ENCODE data around the gene FOXB2. TPM values are rescaled to one million over a fixed set of nuclear protein-coding genes. Genes with fewer than 3 reads are reported as not detected.

Gene FOXB2
- total and polyA plus RNA-seq, 2 donors (not counting 3 experiments of a cell fraction or from before 2014, with no cell fraction given): not detected

DNA sequence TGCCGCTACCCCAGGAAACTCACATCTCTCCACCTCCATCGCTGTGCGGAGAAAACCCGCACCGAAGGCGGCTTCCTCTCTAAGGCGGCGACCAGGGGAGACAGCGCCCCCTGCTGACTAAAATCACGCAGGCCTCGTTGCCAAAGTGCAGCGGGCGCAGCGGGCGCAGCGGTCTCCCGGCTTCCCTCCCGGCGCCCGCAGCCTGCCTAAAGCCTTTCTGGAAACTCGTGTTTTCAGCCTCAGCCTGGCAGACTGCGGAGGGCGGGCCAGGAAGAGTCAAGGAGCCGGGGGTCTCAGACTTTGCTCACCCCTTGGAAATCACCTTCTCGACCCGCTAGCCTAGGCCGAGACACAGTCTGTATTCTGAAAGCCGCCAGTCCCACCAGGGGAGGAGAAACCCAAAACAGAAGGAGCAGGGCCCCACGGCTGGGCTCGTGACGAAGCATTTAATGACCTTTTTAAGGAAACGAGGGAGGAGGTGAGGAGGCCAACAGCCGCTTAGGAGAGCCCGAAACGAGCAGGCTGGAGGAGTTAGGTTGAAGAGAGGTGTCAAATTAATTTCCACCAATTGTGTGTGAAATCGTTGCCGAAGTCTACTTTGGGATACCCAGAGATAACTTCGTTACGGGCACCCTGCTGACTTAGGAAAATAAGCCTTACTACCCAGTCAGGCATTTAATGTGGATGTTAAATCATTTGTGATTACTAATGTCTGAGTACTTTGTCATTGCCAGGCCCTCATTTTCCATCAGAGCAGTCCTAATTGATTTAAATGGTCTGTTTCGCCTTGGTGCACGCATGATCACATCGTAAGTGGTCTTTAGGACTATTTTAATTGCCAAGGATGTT is 7.3 kb upstream of the FOXB2 start:
- dilution Hi-C loops (cut with MboI; ENCODE audit: extremely low pct_ligation_motif_present, low sequenced_read_pairs): no loop called here
- DNase-seq (ENCODE audit: low read depth, low spot score): peak; percentile 54

More for the DNA sequence above, 7.3 kb upstream of the FOXB2 start:
- peak overlapping the region; percentile 50 for H2AFZ ChIP-seq (ENCODE audit: low read depth, low read length)
- TF ChIP-seq GATA2 (IDR thresholded peaks at IDR 0.05; ENCODE audit: insufficient read depth, insufficient read length, low read depth, low read length): no peak
- no peak for TF ChIP-seq POLR2A (IDR thresholded peaks at IDR 0.05; ENCODE audit: low read depth, low read length)
- peak; percentile 76 for TF ChIP-seq EZH2 (IDR thresholded peaks at IDR 0.05; ENCODE audit: borderline replicate concordance, low read depth, low read length, severe bottlenecking)
- no peak for TF ChIP-seq POLR2AphosphoS5 (IDR thresholded peaks at IDR 0.05; ENCODE audit: insufficient read depth, low read depth, low read length)
- no peak for TF ChIP-seq JUN (IDR thresholded peaks at IDR 0.05; ENCODE audit: borderline replicate concordance, insufficient read depth, insufficient read length, low read depth)
- no peak for TF ChIP-seq MYC (IDR thresholded peaks at IDR 0.05; ENCODE audit: low read depth, low read length)
- TF ChIP-seq, protein P1, sequence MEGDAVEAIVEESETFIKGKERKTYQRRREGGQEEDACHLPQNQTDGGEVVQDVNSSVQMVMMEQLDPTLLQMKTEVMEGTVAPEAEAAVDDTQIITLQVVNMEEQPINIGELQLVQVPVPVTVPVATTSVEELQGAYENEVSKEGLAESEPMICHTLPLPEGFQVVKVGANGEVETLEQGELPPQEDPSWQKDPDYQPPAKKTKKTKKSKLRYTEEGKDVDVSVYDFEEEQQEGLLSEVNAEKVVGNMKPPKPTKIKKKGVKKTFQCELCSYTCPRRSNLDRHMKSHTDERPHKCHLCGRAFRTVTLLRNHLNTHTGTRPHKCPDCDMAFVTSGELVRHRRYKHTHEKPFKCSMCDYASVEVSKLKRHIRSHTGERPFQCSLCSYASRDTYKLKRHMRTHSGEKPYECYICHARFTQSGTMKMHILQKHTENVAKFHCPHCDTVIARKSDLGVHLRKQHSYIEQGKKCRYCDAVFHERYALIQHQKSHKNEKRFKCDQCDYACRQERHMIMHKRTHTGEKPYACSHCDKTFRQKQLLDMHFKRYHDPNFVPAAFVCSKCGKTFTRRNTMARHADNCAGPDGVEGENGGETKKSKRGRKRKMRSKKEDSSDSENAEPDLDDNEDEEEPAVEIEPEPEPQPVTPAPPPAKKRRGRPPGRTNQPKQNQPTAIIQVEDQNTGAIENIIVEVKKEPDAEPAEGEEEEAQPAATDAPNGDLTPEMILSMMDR (IDR thresholded peaks at IDR 0.05; ENCODE audit: extremely low read depth in 1 of 2, insufficient read depth in 1 of 2, low read depth in 1 of 2, low read length in 2 of 2): peak; percentile 87 to 90
- TF ChIP-seq FOS (IDR thresholded peaks at IDR 0.05; ENCODE audit: borderline replicate concordance, insufficient read depth, low read length): no peak
- TF ChIP-seq, protein P2, sequence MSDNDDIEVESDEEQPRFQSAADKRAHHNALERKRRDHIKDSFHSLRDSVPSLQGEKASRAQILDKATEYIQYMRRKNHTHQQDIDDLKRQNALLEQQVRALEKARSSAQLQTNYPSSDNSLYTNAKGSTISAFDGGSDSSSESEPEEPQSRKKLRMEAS (IDR thresholded peaks at IDR 0.05; ENCODE audit: insufficient read depth, insufficient read length): no peak
- H4K20me1 ChIP-seq (replicated peaks; ENCODE audit: control insufficient read depth, extremely low read depth, insufficient read depth, low read length): no peaks in the 10 kb centered on the region
- H3K27me3 ChIP-seq (ENCODE audit: control insufficient read depth in 2 of 2, insufficient read depth in 2 of 2, low read length in 2 of 2): peaks cover 70 to 91% of the 10 kb centered on the region in 2 experiments
- H3K27ac ChIP-seq (ENCODE audit: insufficient read depth, low read depth, low read length): no peak overlapping the region
- peak; percentile 12 for FAIRE-seq
- H3K36me3 ChIP-seq (ENCODE audit: control insufficient read depth in 2 of 2, extremely low read depth in 1 of 2, insufficient read depth in 2 of 2, low read length in 2 of 2): no peaks in the 10 kb centered on the region
- CTCF ChIA-PET: interaction anchor here (1.2 to 1.4 kb wide), 2 partner anchors 137 to 202 kb away, joined by 4 to 5 read pairs; no protein-coding TSS in a partner anchor
- no TSS peak for BruUV-seq (replicated peaks)
- POLR2A ChIA-PET: no interaction called here
- H3K9ac ChIP-seq (replicated peaks; ENCODE audit: extremely low read depth, insufficient read depth, low read length): no peak overlapping the region
- no peak overlapping the region for H3K4me3 ChIP-seq (replicated peaks in 1 of 3; ENCODE audit: insufficient read depth in 1 of 3, low read depth in 1 of 3, low read length in 3 of 3)
- intact Hi-C loops (cut with micrococcal nuclease): loop anchor here (1.0 to 10.0 kb wide), 5 partner anchors 9 to 557 kb away; partner anchors contain the start of gene GCNT1
- no peaks in the 10 kb centered on the region for H3K9me3 ChIP-seq (replicated peaks; ENCODE audit: control insufficient read depth, insufficient read depth, low read length)
- peak overlapping the region; percentile 62 for H3K4me2 ChIP-seq (ENCODE audit: insufficient read depth, low read length)
- H3K4me1 ChIP-seq (ENCODE audit: control insufficient read depth, extremely low read depth, insufficient read depth, low read length): peaks cover 7% of the 10 kb centered on the region
- H3K9me1 ChIP-seq (replicated peaks; ENCODE audit: control insufficient read depth, extremely low read depth, insufficient read depth, low read length): no peaks in the 10 kb centered on the region
- H3K79me2 ChIP-seq (ENCODE audit: control insufficient read depth, insufficient read depth, low read length): no peaks in the 10 kb centered on the region
